ENCODE data around the gene SH3RF3. TPM values are rescaled to one million over a fixed set of nuclear protein-coding genes. Genes with fewer than 3 reads are reported as not detected.

Gene SH3RF3
- polyA plus RNA-seq, 1 of the 3 experiments (the other 2 are of a cell fraction), result 1.9 TPM

DNA sequence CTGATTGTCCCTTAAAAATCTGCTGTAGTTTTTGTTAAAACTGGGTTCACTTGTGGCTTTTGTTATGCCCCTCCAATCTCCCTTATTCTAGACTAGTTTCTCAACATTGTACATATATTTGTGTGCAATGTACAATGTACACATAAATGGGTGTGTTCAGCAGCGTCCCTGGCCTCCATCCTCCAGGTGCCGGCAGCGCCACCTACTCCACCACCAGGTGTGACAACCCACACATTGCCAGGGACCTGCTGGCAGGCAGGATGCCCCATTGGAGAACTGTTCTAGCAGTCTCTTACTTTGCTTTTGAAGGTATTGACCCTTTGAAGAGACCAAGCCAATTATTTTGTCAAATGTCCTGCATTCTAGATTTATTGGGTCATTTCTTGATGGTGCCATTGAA, 75.4 kb downstream of the SH3RF3 start:
- Histone ChIP-seq H3K4me1 (ENCODE audit: control insufficient read depth in 1 of 2, insufficient read depth in 2 of 2, low read depth in 1 of 2, low read length in 1 of 2) (peaks cover 7 to 50% of the 10 kb centered on the region in 2 experiments; a peak in 3 of 4 replicates), H3K4me3 (ENCODE audit: low read depth in 2 of 2, low read length in 1 of 2) (no peak overlapping the region), H3K27ac (ENCODE audit: low read depth in 2 of 2, low read length in 1 of 2) (no peak overlapping the region), H2AFZ (ENCODE audit: low read depth) (no peak overlapping the region), H3K79me2 (ENCODE audit: insufficient read depth) (peaks cover 14% of the 10 kb centered on the region; the same call in 1 of the 2 replicates), H3K9me3 (no peaks in the 10 kb centered on the region), H3K27me3 (ENCODE audit: insufficient read depth) (no peaks in the 10 kb centered on the region), H4K20me1 (ENCODE audit: insufficient read depth) (peaks cover 7% of the 10 kb centered on the region; the same call in 1 of the 2 replicates), H3K9me2 (no peaks in the 10 kb centered on the region), H3K36me3 (replicated peaks in 1 of 2; ENCODE audit: control insufficient read depth in 1 of 2, insufficient read depth in 2 of 2, low read length in 1 of 2) (no peaks in the 10 kb centered on the region), H3K9ac (no peak overlapping the region), H3F3A (replicated peaks; ENCODE audit: insufficient read depth) (no peaks in the 10 kb centered on the region), H3K4me2 (no peak overlapping the region)
- no peak for DNase-seq
- WGBS (ENCODE audit: low lambda C conversion rate), result 98% methylated on average over 3 of the region's 3 CpGs
- ChIA-PET CTCF (no interaction called here), POLR2A (no interaction called here)
- TF ChIP-seq, protein P1, sequence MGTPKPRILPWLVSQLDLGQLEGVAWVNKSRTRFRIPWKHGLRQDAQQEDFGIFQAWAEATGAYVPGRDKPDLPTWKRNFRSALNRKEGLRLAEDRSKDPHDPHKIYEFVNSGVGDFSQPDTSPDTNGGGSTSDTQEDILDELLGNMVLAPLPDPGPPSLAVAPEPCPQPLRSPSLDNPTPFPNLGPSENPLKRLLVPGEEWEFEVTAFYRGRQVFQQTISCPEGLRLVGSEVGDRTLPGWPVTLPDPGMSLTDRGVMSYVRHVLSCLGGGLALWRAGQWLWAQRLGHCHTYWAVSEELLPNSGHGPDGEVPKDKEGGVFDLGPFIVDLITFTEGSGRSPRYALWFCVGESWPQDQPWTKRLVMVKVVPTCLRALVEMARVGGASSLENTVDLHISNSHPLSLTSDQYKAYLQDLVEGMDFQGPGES (IDR thresholded peaks at IDR 0.05; ENCODE audit: low read depth, low read length), result no peak
- no peak for TF ChIP-seq SIN3A (IDR thresholded peaks at IDR 0.05; ENCODE audit: borderline replicate concordance, low read depth, low read length)

DNA sequence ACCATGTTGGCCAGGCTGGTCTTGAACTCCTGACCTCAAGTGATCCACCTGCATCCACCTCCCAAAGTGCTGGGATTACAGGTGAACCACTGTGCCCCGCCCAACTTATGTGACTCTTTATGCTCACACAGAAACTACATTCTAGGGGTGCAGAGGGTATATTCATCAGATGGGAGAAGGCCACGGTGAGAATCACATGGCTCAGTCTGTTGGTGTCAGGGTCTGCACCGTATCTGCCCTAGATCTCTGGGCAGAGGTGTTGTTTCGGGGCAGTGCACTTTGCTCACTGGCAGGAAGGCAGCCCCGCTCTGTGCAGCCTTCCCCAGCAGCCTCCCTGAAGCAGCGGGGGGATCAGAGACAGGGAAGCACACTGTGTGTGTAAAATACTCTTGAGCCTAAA, 76.4 kb downstream of the SH3RF3 start:
- Histone ChIP-seq H3F3A (replicated peaks; ENCODE audit: insufficient read depth) (no peaks in the 10 kb centered on the region), H3K9me2 (no peaks in the 10 kb centered on the region), H3K79me2 (ENCODE audit: insufficient read depth) (peaks cover 20% of the 10 kb centered on the region; the same call in 1 of the 2 replicates), H2AFZ (ENCODE audit: low read depth) (no peak overlapping the region), H3K9me3 (no peaks in the 10 kb centered on the region), H3K9ac (no peak overlapping the region), H3K4me2 (no peak overlapping the region), H3K36me3 (replicated peaks in 1 of 2; ENCODE audit: control insufficient read depth in 1 of 2, insufficient read depth in 2 of 2, low read length in 1 of 2) (no peaks in the 10 kb centered on the region), H3K4me1 (ENCODE audit: control insufficient read depth in 1 of 2, insufficient read depth in 2 of 2, low read depth in 1 of 2, low read length in 1 of 2) (peaks cover 14 to 54% of the 10 kb centered on the region in 2 experiments; a peak in 3 of 4 replicates), H4K20me1 (ENCODE audit: insufficient read depth) (peaks cover 14% of the 10 kb centered on the region), H3K4me3 (ENCODE audit: low read depth in 2 of 2, low read length in 1 of 2) (no peak overlapping the region), H3K27ac (ENCODE audit: low read depth in 2 of 2, low read length in 1 of 2) (no peak overlapping the region), H3K27me3 (ENCODE audit: insufficient read depth) (no peaks in the 10 kb centered on the region)
- WGBS (ENCODE audit: low lambda C conversion rate), result 100% methylated on average over 5 of the region's 6 CpGs
- no peak for DNase-seq
- TF ChIP-seq JUND (IDR thresholded peaks at IDR 0.05) (no peak), ELF1 (IDR thresholded peaks at IDR 0.05) (no peak), GATA2 (CRISPR knock-in tag; IDR thresholded peaks at IDR 0.05) (no peak), RXRA (IDR thresholded peaks at IDR 0.05; ENCODE audit: borderline replicate concordance, low read depth) (no peak), GABPA (IDR thresholded peaks at IDR 0.05; ENCODE audit: low read depth) (no peak)
- TF ChIP-seq, protein P2, sequence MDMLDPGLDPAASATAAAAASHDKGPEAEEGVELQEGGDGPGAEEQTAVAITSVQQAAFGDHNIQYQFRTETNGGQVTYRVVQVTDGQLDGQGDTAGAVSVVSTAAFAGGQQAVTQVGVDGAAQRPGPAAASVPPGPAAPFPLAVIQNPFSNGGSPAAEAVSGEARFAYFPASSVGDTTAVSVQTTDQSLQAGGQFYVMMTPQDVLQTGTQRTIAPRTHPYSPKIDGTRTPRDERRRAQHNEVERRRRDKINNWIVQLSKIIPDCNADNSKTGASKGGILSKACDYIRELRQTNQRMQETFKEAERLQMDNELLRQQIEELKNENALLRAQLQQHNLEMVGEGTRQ (IDR thresholded peaks at IDR 0.05; ENCODE audit: borderline replicate concordance, low read depth, low read length), result no peak
- TF ChIP-seq, protein P3, sequence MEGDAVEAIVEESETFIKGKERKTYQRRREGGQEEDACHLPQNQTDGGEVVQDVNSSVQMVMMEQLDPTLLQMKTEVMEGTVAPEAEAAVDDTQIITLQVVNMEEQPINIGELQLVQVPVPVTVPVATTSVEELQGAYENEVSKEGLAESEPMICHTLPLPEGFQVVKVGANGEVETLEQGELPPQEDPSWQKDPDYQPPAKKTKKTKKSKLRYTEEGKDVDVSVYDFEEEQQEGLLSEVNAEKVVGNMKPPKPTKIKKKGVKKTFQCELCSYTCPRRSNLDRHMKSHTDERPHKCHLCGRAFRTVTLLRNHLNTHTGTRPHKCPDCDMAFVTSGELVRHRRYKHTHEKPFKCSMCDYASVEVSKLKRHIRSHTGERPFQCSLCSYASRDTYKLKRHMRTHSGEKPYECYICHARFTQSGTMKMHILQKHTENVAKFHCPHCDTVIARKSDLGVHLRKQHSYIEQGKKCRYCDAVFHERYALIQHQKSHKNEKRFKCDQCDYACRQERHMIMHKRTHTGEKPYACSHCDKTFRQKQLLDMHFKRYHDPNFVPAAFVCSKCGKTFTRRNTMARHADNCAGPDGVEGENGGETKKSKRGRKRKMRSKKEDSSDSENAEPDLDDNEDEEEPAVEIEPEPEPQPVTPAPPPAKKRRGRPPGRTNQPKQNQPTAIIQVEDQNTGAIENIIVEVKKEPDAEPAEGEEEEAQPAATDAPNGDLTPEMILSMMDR (IDR thresholded peaks at IDR 0.05), result no peak
- TF ChIP-seq, protein P1 (IDR thresholded peaks at IDR 0.05; ENCODE audit: low read depth, low read length), result no peak
- POLR2A ChIA-PET, result no interaction called here
- CTCF ChIA-PET, result interaction anchor here (1.0 kb wide), 1 partner anchor 77 kb away, joined by 3 read pairs; no protein-coding TSS in a partner anchor

Data from SK-N-SH (cell line).